ENCODE measurements around the gene NIBAN1.
"Not testable (repeated sequence)": the region's sequence is repeated elsewhere in the genome, so short reads cannot be mapped to it uniquely, and the experiment has no call there.

NIBAN1 gene

GRCh38 chr1:184973272-184974055, 844 bp downstream of the NIBAN1 start:
- peak; percentile 13 to 48 (median 25) for DNase-seq (ENCODE audit: low read depth in 3 of 3)

DNA sequence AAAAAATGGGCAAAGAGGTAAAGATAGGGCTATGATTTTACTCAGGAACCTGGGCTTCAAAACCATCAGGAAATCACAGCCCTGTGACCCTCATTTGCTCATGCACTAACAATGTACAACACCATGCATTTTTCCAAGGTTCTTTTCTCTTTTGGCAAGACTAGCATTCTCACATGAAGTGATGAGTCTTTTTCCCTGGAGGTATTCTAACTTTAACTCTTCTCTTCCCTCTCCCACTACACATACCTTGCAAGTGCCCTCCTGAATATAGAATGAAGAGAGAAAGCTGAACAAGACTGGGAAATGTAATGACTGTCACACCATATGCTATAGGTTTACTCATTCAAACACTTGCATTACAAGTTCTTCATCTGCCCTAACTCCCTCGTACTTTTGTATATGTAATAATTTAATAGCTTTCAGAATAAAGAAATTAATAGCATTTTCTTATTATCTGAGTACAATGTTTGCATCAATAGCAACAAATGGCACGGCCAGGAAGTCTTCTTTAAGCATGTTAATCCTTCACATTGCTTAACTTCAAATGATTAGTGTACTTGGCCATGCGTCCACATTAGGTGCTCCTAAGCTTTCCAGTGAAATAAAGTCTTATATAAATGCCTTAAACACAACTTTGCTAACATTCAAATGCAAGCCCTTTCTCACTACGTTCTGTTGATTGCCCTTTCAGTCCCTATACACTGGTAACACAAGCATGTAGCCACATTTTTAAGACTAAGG, 1.8 kb downstream of the NIBAN1 start:
- DNase-seq (ENCODE audit: low read depth in 3 of 3), result no peak

- DNase-seq (ENCODE audit: low read depth in 3 of 3), result no peak
These were observed 2.6 kb downstream of the NIBAN1 start for GRCh38 chr1:184971522-184972265.

DNA sequence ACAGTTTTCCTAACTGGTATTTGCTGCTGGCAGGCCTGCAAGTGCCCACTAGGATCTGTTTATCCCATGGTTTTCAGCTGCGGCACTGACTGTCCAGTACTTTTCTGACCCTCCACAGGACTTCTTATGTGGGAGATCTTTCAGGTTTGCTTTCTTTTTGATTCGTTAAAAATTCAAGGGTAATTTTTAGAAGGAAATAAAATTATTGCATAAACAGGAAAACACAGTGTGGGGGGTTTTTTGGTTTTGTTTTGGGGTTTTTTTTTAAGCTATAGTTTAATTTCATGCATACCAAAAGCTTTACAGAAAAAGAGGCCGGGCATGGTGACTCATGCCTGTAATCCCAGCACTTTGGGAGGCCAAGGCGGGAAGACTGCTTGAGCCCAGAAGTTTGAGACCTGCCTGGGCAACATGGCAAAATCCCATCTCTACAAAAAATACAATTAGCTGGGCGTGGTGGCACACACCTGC, 3.6 kb downstream of the NIBAN1 start:
- no peak for DNase-seq (ENCODE audit: low read depth in 3 of 3)

- no peak for DNase-seq (ENCODE audit: low read depth in 3 of 3)
These were observed 7.3 kb downstream of the NIBAN1 start for GRCh38 chr1:184966989-184967388.

GRCh38 chr1:184965944-184966860, 8.1 kb downstream of the NIBAN1 start:
- no peak for DNase-seq (ENCODE audit: low read depth in 3 of 3)

GRCh38 chr1:184965439-184965838, 8.9 kb downstream of the NIBAN1 start:
- DNase-seq (ENCODE audit: low read depth in 3 of 3), result no peak

- DNase-seq (ENCODE audit: low read depth in 3 of 3), result no peak
These were observed 14.7 kb downstream of the NIBAN1 start for GRCh38 chr1:184959626-184960025.

GRCh38 chr1:184958554-184959353, 15.6 kb downstream of the NIBAN1 start:
- no peak for DNase-seq (ENCODE audit: low read depth in 3 of 3)

- DNase-seq (ENCODE audit: low read depth in 3 of 3), result not testable (repeated sequence)
These were observed 16.4 kb downstream of the NIBAN1 start for GRCh38 chr1:184957901-184958300.

DNA sequence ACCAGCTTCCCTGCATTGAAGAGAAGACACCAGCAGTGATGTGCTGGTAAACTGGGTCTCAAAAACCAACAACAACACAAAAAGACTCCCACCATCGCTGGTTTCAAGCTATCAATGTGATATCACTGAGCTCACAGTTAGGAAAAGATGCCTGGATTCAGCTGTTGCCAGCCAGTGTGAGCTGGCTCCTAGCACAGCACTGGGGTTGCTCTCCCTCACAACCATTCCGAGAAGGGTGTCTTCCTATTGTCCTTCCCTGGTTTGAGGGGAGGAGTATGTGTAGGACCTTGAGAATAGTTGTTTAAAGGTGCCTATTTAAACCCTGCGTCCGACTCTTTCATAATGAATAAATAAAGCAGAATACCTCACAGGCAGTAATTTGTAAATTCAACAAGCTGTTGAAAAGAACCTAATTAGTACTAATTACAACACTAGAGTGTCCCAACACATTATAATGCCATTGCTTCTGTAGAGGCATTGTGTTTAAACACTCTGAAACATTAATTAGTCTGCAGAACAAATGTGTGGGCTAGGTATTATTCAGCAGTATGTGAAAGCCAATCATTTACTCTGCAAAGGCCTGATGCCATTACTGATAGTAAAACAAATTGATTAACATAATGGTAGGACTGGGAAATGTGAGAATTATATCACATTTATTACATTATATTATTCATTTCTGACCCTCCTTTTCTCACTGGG, 17.2 kb downstream of the NIBAN1 start:
- DNase-seq (ENCODE audit: low read depth in 3 of 3), result no peak

GRCh38 chr1:184954232-184954995, 19.9 kb downstream of the NIBAN1 start:
- DNase-seq (ENCODE audit: low read depth in 3 of 3), result no peak

DNA sequence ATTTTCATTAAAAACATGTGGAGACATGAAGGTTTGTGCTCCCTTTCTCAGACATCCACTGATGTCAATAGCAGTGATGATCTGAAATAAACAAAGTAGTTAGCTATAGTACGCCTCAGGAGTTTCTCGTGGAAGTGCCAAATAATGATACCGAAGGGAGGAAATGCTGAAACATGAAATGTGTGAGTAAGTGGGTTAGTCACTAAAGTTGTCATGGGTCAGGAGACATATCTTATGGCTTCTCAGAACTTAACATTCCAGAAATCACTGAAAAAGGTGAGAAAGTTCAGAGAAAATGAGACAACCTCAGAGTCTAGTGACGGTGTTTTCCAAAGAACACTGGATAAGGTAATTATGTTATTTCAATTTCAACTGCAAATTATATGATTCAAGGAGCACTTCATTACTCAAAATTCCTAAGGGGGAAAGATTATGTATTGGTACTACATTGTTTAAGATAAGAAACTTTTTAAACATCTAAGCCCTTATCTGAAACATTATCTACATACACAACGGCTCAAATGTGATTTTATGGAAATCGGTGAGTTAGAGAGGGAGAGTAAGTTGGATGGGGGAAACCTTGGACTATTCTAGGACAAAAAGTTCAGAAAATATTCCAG, 20.6 kb downstream of the NIBAN1 start:
- DNase-seq (ENCODE audit: low read depth in 3 of 3), result no peak

DNA sequence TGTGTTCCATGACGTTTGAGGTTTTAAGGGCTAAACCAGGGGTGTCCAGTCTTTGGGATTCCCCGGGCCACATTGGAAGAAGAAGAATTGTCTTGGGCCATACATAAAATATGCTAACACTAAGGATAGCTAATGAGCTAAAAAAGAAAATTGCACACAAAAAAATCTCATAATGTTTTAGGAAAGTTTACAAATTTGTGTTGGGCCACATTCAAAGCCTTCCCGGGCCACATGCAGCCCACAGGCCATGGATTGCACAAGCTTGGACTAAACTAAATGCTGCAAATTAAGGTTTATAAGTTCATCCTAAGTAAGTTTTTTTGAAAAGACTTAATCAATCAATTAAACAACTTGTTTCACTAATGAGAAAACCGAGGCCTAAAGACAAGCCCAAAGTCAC, 21.9 kb downstream of the NIBAN1 start:
- no peak for DNase-seq (ENCODE audit: low read depth in 3 of 3)

DNA sequence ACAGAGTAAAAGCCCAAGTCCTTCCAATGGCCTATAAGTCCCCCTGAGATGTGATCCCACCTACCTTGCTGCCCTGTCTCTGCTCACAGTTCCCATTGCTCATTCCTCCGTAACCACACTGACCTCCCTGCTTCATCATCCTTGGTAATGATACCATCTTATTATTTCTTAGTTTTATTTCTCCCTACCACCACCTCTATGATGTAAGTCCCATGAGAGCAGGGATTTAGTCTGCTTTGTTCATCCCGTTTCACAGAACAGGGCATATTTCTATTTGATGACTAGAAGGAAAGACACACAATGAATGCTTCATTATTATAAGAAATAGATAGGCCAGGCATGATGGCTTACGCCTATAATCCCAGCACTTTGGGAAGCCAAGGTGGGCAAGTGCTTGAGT, 22.5 kb downstream of the NIBAN1 start:
- no peak for DNase-seq (ENCODE audit: low read depth in 3 of 3)

DNA sequence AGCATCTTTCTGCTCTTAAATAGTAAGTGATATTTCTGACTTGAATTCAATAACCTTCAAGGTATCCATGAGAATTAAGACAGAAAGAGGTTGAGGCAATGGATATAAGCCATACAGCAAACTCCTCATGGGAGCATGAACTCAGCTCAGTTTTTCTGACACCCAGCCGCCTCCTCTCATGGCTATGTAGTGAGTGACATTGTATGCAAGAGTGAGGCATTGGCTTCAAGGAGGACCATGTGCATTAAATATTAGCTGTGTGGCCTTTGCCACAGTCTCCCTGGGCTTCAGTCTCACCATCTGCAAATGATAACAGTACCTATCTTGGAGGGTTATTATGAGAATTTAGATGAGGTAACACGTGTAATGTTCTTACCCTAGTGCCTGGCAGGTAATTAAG, 23.4 kb downstream of the NIBAN1 start:
- no peak for DNase-seq (ENCODE audit: low read depth in 3 of 3)

DNA sequence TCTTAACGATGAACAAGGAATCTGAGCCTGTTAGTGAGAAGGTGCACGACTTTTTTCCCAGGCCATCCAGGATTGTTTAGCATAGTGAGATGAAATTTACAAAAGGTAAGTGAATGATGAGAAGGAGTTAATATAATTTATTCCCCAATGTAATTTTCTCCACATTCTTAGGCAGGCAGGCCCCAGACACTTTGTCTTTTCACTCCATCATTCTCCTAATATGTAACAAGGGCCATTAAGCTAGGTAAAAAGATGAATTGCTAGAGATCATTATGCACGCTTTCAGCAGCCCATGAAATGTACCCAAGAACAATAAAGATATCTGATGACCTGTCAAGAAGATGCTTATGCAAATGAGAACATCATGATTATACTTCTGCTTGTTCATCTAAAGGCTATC, 24.1 kb downstream of the NIBAN1 start:
- DNase-seq (ENCODE audit: low read depth in 3 of 3), result no peak

DNA sequence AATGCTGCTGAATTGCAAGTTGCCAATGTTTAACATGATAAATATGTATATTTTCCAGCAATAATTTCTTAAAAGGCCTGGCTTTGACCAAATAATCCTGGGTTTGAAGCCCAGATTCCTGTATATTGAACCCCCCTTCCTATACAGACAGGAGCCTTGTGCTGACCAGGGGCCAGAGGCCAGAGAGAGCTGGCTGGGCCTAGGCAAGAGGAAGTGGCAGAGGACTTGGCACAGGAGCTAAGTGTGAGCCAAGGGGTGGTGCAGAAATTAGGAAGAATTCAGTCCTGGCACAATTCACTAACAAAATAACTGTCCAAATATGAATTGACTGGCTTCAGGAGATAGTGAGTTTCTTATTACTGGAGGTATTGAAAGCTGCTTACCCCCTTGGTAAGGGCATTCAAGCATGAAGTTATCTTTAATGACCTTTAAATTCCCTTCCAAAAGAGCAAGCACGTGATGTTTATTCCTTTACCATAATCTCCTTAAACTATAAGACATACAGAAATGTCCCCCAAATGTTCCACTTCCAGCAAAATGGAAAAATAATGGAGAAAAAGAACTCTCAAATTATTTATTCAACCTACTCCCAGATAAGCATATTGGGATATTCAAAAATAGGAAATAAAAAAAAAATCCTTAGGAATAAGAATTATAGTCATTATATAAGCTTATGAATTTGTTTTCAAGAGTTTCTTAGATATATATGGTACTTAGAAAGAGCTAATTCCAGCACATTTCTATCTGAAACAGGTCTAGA, 26.6 kb downstream of the NIBAN1 start:
- DNase-seq (ENCODE audit: low read depth in 3 of 3), result no peak

Data from stimulated activated CD4-positive, alpha-beta T cell treated with anti-CD3 and anti-CD28 coated beads, TNF-alpha, amount 100 ng/mL, for 4 hours (primary cell).